Upper lobe of left lung (tissue), 4 donors: ENCODE results near the gene ATP5F1B.

Experiments used
- EP300 ChIP-seq, 4 donors: sonication (generic); formaldehyde crosslinking; IDR thresholded peaks; one replicate each; pipeline ENCODE4 v1.5.1; 2017; ENCODE audit warnings: antibody characterized with exemption in 4 of 4, control low read depth in 2 of 4
- POLR2A ChIP-seq, 4 donors: fragments of 450-650 bp; IDR thresholded peaks; one replicate each; pipeline ENCODE4 v1.5.1; 2016 to 2017; ENCODE audit warnings: antibody characterized with exemption in 4 of 4, mild to moderate bottlenecking in 2 of 4
- POLR2AphosphoS5 ChIP-seq, 2 donors: sonication (generic); formaldehyde crosslinking; IDR thresholded peaks; one replicate each; pipeline ENCODE4 v1.5.1; 2017; ENCODE audit warnings: antibody characterized with exemption in 2 of 2
- TF ChIP-seq, protein P1 (sequence below), 6 experiments: fragments of 450-650 bp in 4 of 6; fragments of 200-600 bp in 2 of 6; sonication (generic) in 2 of 6; IDR thresholded peaks; one replicate each; pipeline ENCODE4 v1.5.1; 2016 to 2019; ENCODE audit warnings: antibody characterized with exemption in 6 of 6

DNA sequence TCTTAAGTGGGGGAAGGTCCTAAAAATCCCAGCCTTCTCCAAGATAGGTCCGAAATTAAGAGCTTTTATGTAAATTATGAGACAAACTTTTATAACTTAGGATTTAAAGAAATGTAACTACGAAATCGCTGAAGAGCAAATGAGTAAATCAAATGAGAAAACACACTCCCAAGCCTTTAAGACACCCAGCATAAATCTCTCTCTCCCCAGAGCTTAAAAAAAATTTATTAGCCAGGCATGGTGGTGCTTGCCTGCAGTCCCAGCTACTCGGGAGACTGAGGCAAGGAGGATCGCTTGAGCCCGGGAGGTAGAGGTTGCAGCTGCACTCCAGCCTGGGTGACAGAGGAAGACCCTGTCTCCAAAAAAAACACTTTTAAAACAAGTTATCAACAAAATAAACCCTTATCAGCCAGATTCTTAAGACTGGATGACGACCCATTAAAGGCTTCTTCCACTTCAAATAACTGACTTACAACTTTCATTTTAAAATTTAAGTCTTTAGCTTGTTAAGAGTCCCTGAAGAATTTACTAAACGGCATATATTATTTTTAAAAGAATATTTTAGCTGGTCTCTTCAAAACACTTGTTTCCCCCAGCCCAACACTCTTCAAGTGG lies 39.1 kb upstream of the ATP5F1B start:
- no peak for TF ChIP-seq POLR2AphosphoS5 (IDR thresholded peaks at IDR 0.05)
- TF ChIP-seq, protein P1, sequence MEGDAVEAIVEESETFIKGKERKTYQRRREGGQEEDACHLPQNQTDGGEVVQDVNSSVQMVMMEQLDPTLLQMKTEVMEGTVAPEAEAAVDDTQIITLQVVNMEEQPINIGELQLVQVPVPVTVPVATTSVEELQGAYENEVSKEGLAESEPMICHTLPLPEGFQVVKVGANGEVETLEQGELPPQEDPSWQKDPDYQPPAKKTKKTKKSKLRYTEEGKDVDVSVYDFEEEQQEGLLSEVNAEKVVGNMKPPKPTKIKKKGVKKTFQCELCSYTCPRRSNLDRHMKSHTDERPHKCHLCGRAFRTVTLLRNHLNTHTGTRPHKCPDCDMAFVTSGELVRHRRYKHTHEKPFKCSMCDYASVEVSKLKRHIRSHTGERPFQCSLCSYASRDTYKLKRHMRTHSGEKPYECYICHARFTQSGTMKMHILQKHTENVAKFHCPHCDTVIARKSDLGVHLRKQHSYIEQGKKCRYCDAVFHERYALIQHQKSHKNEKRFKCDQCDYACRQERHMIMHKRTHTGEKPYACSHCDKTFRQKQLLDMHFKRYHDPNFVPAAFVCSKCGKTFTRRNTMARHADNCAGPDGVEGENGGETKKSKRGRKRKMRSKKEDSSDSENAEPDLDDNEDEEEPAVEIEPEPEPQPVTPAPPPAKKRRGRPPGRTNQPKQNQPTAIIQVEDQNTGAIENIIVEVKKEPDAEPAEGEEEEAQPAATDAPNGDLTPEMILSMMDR (IDR thresholded peaks at IDR 0.05), result no peak
- no peak for TF ChIP-seq POLR2A (IDR thresholded peaks at IDR 0.05)
- no peak for TF ChIP-seq EP300 (IDR thresholded peaks at IDR 0.05)
